Astrocyte of the spinal cord (primary cell): Measurements from ENCODE around the gene ZNF446.
A peak's percentile ranks its signal among the peaks of the same experiment; 100 is the strongest.
"Not testable (repeated sequence)": the region's sequence is repeated elsewhere in the genome, so short reads cannot be mapped to it uniquely, and the experiment has no call there.

Experiments used
- DNase-seq: peaks from one replicate; pipeline ENCODE4 v3.0.0; 2011; ENCODE audit warnings: low read depth, low spot score
- H3K4me3 ChIP-seq: 2 replicates; pipeline ENCODE4 v1.5.1; 2011; ENCODE audit warnings: low read depth, mild to moderate bottlenecking, low read length, moderate library complexity
- CTCF ChIP-seq: IDR thresholded peaks from 2 replicates; pipeline ENCODE4 v1.5.1; 2012; ENCODE audit warnings: low read depth, mild to moderate bottlenecking, low read length, inconsistent platforms
- in situ Hi-C: cut with HindIII; loops from 2 replicates; pipeline ENCODE4 v1.10.0; 2017; ENCODE audit warnings: low sequenced_read_pairs

Gene ZNF446

GRCh38 chr19:58466089-58466759 lies 9.9 kb upstream of the ZNF446 start:
- in situ Hi-C loops = no loop called here
- no peak for TF ChIP-seq CTCF
- H3K4me3 ChIP-seq = peak overlapping the region; percentile 64
- no peak for DNase-seq

- no peak for TF ChIP-seq CTCF
- in situ Hi-C loops = no loop called here
- DNase-seq = peak; percentile 96
- H3K4me3 ChIP-seq = peak within 1 kb of the TSS; percentile 64
These were observed 9.2 kb upstream of the ZNF446 start, which contains the start of gene ZNF324 for GRCh38 chr19:58466760-58467589. ZNF324 (plus strand) TSS chr19:58467080; CDS start chr19:58469186, 2,106 bp downstream.

GRCh38 chr19:58468216-58468839 lies 7.8 kb upstream of the ZNF446 start:
- DNase-seq = no peak
- TF ChIP-seq CTCF = no peak
- in situ Hi-C loops = no loop called here
- no peak overlapping the region for H3K4me3 ChIP-seq

- in situ Hi-C loops = no loop called here
- H3K4me3 ChIP-seq = no peak overlapping the region
- TF ChIP-seq CTCF = no peak
- no peak for DNase-seq
These were observed 6.7 kb upstream of the ZNF446 start for GRCh38 chr19:58469241-58470013.

GRCh38 chr19:58470837-58471543 lies 5.2 kb upstream of the ZNF446 start:
- DNase-seq, H3K4me3 ChIP-seq, in situ Hi-C loops: not testable (repeated sequence)

GRCh38 chr19:58471736-58472135 lies 4.4 kb upstream of the ZNF446 start:
- TF ChIP-seq CTCF = no peak
- no peak for DNase-seq
- H3K4me3 ChIP-seq = no peak overlapping the region
- in situ Hi-C loops = no loop called here
